ENCODE measurements around the gene CCNK.

Gene CCNK

DNA sequence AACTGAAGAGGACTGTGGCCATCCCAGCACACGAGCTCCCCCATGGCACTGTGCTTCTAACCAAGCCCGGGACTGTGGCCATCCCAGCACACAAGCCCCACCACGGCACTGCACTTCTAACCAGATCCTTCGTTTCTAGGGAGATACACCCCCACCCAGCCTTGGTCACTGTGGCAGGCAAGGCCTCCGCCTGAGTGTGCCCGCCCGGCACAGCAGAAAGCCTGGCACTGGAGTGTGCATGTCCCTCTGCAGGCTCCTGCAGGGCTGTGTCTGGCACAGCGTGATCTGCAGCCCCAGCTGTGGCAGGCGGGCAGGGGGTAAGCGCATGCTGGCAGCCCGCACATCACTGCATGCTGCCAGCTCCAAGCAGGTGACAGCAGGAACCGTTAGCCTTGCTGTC lies 73.0 kb downstream of the CCNK start:
- no peak for DNase-seq (ENCODE audit: low spot score)

GRCh38 chr14:99554757-99555531 lies 73.7 kb downstream of the CCNK start:
- no peak for DNase-seq (ENCODE audit: low spot score)

GRCh38 chr14:99556134-99556791 lies 75.1 kb downstream of the CCNK start:
- DNase-seq (ENCODE audit: low spot score): no peak

DNA sequence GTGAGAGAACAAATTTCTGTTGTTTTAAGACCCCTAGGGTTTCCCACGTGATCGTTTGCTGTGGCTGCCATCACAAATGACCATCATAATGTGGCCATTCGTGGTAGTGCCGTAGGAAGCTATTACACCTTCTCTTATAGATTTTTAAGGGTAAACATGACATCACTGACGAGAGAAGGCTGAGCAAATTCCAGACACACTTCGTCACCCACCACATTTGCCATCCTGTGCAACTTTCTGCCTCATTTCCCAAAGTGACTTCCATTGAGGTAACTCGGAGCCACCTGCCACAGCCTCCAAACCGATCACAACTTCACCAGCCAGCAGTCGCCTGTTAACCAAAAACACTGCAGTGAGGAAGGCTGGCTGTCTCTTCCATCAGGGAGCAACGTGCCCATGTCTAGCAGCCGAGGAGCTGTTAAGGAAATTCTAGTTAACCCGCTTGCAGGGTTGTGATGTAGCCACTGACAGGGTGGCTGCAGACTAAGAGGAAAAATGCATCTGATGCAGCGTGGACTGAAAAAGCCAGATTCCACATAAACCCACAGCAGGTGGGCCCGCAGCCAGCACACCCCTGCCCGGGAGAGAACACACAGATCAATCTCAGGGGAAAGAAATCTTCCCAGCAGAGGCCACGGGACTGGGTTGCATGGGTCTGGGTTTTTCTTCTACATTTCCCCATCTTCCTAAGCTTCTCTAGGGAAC lies 78.2 kb downstream of the CCNK start:
- no peak for DNase-seq (ENCODE audit: low spot score)

GRCh38 chr14:99560403-99560802 lies 79.2 kb downstream of the CCNK start:
- no peak for DNase-seq (ENCODE audit: low spot score)

GRCh38 chr14:99560922-99561683 lies 79.9 kb downstream of the CCNK start:
- no peak for DNase-seq (ENCODE audit: low spot score)

DNA sequence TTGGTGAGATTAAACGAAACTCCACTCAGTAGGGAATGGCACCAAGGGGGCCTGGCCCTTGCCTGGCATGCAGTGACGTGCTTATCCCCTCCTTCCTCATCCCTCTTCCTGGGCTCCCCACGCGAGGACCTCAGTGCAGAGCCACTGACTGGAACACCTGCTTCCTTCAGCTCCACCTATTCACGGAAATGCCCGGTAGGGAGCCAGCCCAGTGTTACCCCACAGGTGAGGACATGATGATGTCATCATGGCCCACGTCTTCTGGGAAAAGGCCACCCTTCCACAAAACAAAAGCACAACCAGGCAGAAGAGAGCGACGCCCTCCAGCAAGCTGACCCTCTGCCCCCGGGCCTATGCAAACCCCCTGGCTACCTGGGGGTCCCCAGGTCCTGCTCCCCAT lies 80.7 kb downstream of the CCNK start:
- DNase-seq (ENCODE audit: low spot score): no peak

All from D341Med (cell line).